Raji (cell line): ENCODE results near the gene MUCL3.

Experiments
- POLR2A ChIP-seq: IDR thresholded peaks from 2 replicates; pipeline ENCODE4 v1.6.1; 2011; ENCODE audit warnings: low read depth, low read length, control low read depth; ENCODE audit not compliant: insufficient read depth

MUCL3 gene, protein sequence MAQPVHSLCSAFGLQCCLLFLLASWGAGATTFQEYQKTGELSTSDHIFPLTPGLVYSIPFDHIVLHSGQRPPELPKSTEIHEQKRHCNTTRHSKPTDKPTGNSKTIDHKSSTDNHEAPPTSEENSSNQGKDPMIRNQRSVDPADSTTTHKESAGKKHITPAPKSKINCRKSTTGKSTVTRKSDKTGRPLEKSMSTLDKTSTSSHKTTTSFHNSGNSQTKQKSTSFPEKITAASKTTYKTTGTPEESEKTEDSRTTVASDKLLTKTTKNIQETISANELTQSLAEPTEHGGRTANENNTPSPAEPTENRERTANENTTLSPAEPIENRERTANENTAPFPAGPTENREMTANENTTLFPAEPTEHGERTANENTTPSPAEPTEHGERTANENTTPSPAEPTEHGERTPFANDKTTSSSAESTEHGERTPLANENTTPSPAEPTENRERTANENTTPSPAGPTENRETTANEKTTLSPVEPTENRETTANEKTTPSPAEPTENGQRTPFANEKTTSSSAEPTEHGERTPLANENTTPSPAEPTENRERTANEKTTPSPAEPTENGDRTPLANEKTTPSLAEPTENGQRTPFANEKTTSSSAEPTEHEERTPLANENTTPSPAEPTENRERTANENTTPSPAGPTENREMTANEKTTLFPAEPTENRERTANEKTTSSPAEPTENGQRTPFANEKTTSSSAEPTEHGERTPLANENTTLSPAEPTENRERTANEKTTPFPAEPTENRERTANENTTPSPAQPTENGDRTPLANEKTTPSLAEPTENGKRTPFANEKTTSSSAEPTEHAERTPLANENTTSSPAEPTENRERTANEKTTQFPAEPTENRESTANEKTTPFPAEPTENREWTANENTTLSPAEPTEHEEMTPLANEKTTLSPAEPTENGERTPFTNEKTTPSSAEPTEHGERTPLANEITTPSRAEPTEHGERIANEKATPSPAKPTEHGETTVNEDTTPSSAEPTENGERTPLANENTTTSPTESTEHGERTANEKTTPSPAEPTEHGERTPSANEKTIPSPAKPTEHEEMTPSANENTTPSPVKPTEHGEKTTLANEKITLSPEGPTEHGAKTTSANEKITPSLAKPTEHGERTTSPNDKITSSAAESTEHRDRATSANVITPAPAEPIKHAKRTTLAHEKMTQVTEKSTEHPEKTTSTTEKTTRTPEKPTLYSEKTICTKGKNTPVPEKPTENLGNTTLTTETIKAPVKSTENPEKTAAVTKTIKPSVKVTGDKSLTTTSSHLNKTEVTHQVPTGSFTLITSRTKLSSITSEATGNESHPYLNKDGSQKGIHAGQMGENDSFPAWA (N-terminal part only)

DNA sequence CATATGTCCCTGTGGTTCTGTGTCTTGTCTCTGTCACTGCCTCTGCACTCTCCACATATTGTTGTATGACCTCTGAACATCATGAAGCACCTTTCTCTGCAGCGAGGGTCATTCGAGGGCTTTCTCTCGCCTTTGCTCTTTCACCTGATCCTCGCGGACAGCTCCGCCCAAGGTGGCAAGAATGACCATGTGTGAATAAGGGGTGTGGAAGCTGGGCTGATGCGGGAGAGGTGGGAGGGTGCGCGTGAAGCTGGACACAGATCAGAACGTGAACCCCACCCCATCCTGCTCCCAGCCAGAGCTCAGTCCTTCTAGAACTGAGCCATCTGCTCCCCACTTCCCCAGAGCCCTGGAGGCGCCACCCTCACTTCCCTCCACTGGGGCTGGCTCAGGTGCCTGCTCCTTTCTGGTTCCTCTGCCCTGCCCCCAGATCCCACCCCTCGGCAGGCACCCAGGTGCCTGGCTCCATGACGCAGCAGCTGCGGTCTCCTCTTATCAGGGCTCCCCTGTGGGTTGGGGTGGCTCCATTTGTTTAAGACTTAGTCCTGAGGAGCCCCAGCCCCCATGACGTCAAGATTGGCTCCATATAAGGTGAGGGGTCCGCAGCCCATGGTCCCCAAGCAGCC is at the start of gene MUCL3:
TSS of gene MUCL3 (plus strand) at position 613 of the 626 bp plus-strand sequence. CDS start 27 bp downstream, outside the sequence.
- no peak for TF ChIP-seq POLR2A

DNA sequence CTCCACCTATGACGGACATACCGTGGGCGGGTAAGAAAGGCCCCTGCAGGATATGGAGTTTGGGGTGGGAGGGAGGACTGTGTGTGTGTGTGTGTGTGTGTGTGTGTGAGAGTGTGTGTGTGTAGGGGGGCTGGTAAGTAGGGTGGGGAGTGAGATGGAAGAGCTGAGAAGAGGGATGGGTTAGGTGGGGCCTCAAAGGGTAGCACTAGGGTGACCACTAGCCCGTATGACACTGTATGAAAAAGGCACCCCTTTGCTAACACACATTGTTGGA is 49.4 kb upstream of the MUCL3 start:
- TF ChIP-seq POLR2A: no peak

DNA sequence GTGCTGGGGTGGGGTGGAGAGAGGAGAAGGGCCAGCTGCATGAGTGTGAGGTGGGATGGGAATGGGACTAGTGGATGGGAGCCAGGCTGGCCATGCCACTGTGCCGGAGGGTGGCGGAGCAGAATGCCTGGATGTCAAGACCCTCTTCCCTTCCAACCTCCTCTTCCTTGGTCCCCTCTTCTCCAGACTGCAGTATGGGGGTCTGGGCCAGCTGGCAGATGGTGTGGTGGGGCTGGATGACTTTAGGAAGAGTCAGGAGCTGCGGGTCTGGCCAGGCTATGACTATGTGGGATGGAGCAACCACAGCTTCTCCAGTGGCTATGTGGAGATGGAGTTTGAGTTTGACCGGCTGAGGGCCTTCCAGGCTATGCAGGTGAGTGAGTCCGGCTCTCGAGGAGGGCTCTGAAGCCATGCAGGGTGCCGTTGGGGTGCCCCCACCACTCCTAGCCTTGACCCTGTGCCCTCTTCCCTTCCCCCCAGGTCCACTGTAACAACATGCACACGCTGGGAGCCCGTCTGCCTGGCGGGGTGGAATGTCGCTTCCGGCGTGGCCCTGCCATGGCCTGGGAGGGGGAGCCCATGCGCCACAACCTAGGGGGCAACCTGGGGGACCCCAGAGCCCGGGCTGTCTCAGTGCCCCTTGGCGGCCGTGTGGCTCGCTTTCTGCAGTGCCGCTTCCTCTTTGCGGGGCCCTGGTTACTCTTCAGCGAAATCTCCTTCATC is 48.8 kb upstream of the MUCL3 start:
- no peak for TF ChIP-seq POLR2A

DNA sequence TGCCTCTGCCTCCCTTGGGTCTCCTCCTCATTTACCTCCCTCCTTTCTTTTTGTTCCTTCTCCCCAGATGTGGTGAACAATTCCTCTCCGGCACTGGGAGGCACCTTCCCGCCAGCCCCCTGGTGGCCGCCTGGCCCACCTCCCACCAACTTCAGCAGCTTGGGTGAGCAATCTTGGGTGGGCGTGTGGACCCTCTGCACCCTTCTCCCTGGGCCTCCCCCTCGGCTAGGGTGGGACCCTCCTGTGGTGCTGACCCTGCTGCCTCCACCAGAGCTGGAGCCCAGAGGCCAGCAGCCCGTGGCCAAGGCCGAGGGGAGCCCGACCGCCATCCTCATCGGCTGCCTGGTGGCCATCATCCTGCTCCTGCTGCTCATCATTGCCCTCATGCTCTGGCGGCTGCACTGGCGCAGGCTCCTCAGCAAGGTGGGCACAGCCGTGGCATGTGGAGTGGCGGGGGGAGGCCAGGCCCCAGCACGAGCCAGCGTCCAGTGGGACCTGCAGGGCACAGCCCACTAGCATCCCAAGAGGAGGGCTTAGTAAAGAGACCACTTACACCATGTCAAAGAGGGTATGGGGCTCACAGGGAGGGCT is 47.7 kb upstream of the MUCL3 start:
- no peak for TF ChIP-seq POLR2A

DNA sequence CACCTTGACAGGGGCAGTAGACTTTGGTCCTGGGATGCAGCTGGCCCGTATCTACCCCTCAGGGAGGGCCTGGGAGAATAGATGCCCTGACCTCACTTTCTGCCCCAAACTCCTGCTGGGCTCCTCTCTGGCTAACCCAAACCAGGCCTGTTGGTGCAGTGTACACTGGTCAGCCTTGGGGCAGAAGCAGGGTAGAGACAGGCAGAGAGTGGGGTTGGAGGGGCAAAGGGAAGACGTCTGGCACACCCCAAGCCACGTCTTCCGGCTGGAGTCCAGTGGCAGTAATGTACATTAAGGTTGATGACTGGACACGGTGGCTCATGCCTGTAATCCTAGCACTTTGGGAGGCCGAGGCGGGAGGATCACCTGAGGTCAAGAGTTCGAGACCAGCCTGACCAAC is 47.1 kb upstream of the MUCL3 start:
- no peak for TF ChIP-seq POLR2A

DNA sequence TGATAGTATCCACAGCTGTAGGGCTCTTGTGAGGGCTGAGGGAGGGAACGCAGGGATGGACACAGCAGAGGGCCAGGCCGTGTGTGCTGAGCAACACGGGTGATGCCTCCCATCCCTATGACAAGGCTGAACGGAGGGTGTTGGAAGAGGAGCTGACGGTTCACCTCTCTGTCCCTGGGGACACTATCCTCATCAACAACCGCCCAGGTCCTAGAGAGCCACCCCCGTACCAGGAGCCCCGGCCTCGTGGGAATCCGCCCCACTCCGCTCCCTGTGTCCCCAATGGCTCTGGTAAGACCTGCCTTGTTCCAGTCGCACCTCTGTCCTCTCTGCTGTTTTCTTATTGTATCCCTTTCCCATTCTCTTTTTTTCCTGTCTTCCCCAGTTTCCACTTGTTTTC is 46.4 kb upstream of the MUCL3 start:
- TF ChIP-seq POLR2A: no peak

DNA sequence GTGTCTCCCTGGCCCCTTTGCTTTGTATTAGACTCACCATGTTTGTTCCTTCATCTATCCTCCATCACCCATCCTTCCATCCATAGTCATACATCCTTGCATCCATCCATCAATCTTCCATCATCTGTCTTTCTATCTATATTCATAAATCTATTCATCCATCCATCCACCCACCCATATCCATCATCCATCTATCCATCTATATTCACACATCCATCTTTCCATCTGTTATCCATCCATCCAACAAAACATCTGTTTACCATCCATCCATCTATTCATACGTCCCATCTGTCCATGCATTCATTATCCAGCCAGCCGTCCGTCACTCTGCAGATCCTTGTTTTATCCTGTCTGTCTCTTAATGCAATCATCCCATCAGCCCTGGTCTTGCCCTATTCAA is 45.8 kb upstream of the MUCL3 start:
- TF ChIP-seq POLR2A: no peak

DNA sequence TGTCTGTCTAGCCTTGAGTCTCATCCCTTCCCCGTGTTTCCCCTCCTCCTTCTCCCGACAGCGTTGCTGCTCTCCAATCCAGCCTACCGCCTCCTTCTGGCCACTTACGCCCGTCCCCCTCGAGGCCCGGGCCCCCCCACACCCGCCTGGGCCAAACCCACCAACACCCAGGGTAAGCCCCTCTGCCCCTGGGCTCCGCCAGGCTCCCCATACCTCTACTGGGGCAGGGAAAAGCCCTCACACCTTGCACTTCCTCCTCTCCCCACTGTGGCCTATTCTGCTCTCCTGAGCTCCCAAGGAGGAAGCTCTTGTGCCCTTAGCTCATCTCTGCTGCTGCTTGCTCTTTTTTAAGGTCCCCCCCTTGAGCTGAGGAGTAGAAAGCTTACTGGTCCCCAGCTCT is 45.4 kb upstream of the MUCL3 start:
- TF ChIP-seq POLR2A: no peak

DNA sequence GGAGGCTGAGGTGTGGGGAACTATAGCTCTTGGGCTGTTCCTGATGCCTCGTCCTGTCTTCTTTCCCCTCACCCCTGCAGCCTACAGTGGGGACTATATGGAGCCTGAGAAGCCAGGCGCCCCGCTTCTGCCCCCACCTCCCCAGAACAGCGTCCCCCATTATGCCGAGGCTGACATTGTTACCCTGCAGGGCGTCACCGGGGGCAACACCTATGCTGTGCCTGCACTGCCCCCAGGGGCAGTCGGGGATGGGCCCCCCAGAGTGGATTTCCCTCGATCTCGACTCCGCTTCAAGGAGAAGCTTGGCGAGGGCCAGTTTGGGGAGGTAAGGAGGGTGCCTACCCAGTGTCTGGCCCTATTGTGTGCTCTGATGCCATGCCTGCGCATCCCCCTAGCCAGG is 44.2 kb upstream of the MUCL3 start:
- no peak for TF ChIP-seq POLR2A

DNA sequence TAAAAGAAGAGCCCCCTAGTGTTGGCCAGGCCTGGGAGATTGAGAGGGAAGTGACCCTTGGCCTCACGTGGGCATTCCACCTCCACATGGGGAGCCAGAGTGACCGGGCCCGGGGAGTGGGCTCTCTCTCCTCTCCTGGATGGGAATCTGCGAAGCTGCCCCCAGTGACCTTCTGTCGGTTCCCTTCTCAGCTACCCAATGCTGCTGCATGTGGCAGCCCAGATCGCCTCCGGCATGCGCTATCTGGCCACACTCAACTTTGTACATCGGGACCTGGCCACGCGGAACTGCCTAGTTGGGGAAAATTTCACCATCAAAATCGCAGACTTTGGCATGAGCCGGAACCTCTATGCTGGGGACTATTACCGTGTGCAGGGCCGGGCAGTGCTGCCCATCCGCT is 42.9 kb upstream of the MUCL3 start:
- TF ChIP-seq POLR2A: no peak

DNA sequence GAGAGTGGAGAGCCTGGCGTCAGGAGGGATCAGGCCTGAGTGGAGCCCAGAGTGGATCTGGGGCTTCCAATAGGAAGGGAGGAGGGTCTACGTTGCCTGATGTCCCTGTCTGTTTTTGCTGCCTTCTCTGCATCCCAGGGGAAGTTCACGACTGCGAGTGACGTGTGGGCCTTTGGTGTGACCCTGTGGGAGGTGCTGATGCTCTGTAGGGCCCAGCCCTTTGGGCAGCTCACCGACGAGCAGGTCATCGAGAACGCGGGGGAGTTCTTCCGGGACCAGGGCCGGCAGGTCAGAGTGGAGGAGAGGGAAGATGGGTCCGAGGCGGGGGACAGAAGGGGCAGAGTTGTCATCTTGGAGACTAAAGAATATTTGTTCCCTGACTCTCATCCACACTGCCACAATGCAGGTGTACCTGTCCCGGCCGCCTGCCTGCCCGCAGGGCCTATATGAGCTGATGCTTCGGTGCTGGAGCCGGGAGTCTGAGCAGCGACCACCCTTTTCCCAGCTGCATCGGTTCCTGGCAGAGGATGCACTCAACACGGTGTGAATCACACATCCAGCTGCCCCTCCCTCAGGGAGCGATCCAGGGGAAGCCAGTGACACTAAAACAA is 41.9 kb upstream of the MUCL3 start:
- TF ChIP-seq POLR2A: no peak

DNA sequence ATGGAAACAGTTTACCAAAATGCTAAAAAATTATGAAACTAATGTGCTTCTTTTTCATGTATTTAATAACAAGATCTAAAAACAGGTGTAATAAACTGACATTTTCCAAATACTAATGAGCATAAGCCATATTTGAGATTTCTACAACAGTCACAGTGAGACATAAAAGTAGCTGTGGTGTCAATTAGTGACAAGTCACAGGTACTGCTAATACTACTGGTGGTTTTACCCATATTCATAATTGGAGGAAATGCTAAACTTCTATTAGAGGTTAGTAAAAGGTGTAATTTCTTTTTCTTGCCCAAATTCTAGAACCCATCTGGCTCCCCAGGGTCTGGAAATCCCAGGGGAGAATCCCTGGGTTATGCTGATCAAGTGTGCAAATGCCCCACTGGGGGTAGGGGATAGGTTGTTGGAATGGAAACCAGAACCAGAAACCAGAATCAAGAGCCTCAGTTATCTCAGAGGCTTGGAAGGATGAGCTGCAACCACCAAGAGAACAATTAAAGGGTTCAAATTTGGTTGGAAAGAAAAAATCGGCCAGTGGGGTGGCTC is 39.8 kb upstream of the MUCL3 start:
- TF ChIP-seq POLR2A: no peak

DNA sequence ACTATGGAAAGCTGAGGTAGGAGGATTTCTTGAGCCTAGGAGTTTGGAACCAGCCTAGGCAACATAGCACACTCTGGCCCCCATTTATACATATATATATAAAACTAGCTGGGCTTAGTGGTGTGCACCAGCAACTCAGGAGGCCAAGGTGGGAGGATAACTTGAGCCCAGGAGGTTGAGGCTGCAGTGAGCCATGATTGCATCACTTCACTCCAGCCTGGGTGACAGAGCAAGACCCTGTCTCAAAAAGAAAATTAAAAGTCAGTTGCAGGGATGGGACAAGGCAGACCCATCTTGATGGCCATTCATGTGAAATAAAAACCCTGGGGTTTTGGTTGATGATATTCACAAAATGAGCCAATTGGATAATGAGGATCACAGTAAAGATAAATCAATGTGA is 39.3 kb upstream of the MUCL3 start:
- no peak for TF ChIP-seq POLR2A
